H54 (cell line): ENCODE data around the gene TSPEAR.

Experiments
- DNase-seq: peaks from one replicate; pipeline ENCODE4 v3.0.0; 2011; ENCODE audit warnings: low spot score, mixed read lengths; ENCODE audit not compliant: insufficient read length
- FAIRE-seq: peaks from 3 replicates; lab custom pipeline; 2011; peaks lifted over from hg19 to GRCh38; lab: Jason Lieb, UNC
- POLR2A ChIP-seq: IDR thresholded peaks from 2 replicates; pipeline ENCODE4 v1.6.1; 2011; ENCODE audit warnings: low read depth, mild to moderate bottlenecking, low read length

TSPEAR gene

DNA sequence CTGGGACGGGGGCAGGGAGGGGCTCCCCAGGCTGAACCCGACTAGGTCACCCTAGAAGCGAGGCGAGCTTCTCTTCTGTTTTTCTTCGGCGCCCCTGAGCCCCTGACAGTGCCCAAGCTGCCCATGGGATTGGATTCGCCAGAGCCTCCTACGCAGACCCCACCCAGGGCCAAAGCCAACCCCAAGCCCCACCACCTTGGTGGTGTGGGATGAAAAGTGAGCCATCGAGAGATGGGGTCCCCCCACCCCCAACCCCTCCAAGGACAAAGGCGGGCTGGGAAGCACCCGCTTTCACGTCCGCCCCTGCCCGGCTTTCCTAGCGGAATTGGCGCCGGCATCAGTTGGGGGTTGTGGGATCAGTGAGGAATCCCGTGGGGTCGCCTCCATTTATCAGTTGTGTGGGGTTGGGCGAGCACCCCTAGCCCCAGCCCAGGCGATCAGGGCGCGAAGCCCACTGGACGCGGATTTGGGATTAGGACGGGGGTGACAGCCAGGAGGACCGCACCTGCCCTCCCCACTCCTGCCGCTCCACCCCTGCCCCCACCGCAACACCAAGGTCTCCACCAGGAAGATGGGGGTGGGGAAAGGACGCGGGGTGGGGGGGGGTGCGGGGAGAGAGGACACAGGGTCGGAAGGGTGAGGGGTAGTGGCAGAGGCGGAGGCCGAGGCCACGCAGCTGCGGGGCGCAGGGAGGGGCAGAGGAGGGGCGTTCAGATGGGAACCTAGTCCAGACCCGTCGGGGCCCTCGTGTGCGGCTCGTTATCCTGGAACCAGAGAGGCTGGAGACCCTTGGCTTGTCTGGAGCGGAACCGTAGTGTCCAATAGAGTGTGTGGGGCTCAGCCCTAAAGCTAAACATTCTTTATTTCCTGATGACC is 4.4 kb downstream of the TSPEAR start:
- TF ChIP-seq POLR2A, result no peak
- FAIRE-seq (no peak), DNase-seq (no peak)

DNA sequence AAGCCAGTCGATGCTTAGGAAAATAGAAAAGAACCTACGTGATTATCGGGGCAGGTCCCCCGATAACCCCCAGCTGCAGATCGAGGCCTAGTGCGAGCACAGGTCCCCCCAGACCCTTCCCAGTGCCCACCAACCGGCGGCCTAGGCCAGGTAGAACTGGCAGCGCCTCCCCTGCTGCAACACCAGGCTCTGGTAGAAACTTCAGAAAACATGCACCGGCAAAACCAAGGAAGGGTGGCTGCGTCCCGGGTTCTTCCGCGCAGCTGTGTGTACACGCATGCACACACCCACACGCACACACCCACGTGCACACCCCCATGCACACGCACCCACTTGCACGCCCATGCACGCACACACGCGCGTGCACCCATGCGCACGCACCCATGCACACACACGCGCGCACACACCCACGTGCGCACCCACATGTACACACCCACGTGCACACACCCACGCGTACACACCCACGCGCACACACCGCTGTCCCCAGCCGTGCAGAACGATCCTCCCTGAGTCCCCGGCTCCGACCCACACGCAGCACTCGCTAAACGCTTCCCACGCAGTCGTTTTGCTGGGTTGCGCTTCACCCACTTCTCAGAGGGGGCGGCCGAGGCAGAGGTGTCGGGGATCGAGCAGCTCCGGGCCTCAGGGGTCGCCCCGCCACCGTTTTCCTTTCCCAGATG is 5.2 kb downstream of the TSPEAR start:
- no peak for FAIRE-seq
- no peak for TF ChIP-seq POLR2A
- no peak for DNase-seq

DNA sequence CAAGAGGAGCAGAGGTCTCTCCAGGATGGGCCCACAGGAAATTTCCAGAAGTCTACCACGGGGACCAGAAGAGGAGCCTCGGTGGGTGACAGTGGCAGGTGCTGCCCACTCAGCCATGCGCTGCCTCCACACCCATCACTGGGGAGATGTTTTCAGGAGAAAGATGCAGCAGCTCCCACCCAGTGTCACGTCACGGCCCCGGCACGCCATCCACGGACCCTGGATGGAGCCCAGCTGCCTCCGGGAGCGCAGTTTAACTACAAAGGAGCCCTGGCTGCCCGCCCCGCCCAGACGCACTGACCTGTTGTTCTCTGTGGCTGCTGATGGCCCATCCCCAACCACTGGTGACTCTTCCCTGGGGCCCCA is 6.8 kb downstream of the TSPEAR start:
- no peak for DNase-seq
- no peak for TF ChIP-seq POLR2A
- no peak for FAIRE-seq

DNA sequence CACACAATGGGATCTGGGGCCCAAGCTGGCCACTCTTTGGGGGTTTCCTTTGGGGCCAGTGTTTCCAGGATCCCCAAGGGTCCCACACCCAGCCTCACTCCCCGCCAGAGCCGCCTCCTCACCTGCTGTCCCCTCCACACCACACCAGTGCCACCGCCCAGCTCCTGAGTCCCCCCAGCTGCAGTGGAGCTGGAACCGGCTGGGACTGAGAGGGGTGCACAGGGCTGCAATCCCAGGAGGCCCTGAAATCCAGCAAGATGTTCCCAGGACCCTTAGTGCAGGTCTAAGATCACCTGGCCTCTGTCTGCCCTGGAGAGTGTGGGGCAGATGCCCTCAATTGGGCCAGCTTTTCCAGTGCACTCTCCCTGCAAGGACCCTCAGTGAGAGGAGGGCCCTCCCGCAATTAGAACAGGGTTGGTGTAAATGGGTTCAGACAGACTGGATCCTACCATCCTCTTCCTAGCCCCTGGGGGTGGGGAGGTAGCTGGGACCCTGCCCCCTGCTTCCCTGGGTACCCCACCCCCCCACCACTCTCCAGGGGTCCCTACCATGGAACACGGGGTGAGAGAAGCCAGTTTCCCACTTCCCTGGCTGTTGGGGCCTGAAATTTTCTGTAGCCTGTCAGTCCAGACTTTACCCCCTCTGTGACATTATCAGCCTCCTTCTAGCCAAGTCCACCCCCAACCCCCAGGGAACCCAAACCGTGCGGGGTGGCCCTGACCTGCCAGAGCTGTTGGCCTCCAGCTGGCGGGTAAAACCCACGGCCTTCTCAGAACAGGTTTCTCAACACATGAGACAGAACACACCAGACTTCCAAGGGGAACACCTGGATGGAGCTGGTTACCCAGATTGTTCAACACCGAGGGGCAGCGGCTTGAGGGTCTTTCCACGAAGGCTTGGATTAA is 7.4 kb downstream of the TSPEAR start:
- TF ChIP-seq POLR2A, result no peak
- FAIRE-seq (no peak), DNase-seq (no peak)

DNA sequence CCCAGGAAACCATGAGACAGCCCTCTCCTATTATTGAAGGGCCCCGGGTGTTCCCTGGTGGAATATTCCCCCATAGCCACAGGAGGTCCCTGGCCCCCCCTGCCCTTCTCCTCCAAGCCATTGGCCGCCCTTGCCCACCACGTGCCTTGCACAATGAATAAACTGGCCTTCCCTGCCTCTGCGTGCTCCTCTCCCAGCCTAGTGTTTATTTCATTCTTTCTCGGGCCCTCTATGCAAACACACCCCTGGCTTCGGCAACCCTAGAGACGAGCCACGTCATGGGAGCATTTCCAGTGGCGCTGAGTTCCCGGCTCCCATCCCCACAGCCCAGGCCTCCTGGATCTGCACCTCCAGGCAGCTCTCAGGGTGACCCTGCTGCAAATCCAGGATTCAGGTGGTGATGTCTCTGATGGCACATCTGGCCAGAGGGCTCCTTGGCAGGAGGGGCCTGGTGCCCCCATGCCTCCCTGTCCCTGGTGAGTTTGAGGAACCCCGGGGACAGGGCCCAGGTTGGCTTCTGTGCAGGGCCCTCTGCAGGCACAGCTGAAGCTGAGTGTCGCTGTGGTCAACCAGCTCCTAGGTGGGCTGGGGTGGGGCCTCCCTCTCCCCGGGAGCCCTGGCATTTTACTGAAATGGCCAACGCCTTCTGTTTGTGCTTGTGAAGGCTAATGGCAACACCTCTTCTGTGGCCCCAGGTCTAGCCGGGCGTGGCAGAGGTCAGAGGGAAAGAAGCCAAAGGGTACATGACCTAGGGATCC is 8.2 kb downstream of the TSPEAR start:
- TF ChIP-seq POLR2A, result no peak
- no peak for DNase-seq
- FAIRE-seq, result no peak

DNA sequence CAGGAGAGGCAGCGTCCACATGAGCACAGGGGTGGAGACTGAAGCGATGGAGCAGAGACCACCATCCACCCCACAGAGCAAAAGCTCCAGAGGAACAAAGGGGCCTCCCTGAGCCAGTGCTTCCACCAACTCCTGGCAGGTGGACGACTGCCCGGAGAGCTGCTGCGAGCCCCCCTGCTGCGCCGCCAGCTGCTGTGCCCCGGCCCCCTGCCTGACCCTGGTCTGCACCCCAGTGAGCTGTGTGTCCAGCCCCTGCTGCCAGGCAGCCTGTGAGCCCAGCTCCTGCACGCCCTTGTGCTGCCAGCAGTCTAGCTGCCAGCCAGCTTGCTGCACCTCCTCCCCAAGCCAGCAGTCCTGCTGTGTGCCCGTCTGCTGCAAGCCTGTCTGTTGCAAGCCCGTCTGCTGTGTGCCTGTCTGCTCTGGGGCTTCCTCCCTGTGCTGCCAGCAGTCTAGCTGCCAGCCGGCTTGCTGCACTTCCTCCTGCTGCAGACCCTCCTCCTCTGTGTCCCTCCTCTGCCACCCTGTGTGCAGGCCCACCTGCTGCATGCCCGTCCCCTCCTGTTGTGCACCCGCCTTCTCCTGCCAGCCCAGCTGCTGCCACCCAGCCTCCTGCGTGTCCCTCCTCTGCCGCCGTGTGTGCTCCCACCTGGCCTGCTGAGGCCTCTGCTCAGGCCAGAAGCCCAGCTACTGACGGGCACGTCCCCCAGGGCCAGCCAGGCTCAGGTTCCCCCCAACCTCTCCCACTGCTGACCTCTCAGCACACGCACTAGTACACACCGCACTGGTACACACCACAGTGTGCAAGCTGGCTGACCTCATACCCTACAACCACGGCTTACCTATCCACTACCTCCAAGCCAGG is 9.0 kb downstream of the TSPEAR start:
- FAIRE-seq, result no peak
- no peak for DNase-seq
- no peak for TF ChIP-seq POLR2A

DNA sequence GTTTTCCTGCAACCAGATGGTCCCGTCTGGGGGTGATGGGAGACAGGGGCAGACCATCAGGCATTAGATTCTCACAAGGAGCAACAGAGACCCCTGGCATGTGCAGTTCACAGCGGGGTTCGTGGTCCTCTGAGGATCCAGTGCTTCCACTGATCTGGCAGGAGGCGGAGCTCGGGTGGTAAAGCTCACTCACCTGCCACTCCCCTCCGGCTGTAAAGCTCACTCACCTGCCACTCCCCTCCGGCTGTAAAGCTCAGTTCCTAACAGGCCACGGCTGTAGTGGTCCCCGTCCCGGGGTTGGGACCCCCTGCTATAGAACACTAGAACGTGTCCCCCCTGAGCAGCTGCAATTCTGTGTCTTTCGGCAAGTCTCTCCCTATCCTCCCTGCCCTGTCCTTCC is 9.8 kb downstream of the TSPEAR start:
- TF ChIP-seq POLR2A, result no peak
- FAIRE-seq (no peak), DNase-seq (no peak)

DNA sequence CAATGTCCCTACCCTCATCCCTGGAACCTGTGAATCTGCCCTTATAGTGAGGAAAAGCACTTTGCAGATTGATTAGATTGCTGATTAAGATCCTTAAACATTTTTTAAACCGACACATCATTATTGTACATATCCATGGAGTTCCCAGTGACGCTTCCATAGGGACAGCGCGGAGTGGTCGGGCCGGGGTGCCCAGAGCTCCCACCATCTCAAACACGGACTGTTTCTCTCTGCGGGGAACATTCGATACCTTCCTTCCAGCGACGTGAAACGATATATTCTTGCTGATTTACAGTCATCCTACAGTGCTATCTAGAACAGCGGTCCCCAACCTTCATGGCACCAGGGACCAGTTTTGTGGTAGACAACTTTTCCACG is 10.4 kb downstream of the TSPEAR start:
- DNase-seq (no peak), FAIRE-seq (no peak)
- no peak for TF ChIP-seq POLR2A

DNA sequence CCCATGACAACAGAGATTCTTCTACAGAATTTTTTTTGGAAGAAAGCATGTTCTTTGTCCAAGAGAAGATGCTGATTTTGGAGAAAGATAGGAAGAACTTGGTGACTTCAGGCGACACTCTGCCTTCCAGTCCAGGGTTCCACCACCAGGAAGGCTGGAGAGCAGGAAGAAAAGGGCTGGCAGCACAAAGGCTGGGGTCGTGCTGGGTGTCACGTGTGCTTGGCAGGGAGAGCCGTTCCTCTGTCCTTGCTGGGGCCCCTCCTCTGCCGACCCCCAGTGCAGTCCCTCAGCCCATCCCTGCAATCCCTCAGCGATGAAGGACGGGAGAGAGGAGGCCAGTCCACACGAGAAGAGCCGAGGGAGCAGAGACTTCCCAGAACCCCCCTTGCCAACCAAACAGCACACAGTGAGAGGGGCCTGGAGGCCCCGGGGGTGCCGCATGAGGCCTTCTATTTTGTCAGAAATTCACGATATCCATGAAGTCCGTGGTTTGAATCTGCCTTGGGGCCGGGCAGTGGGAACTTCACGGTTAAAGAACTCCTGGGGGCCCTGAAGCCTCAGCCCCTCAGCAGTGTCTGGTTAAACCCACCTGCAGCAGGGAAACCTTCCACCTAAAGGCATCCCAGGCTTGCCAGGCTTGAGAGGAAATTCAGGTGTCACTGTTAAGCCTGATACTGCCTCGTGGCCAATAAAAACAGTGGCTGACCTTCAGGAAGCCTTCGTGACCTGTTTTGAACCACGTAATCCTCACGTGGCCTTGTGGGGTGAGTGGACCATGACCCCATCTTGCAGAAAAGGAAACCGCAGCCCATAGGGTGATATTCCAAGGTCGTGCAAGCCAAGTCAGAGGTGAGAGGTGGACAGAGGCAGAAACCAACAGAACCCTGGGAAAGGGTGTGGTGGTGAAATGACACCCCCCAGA is 11.0 kb downstream of the TSPEAR start:
- no peak for TF ChIP-seq POLR2A
- DNase-seq, result no peak
- FAIRE-seq, result no peak

DNA sequence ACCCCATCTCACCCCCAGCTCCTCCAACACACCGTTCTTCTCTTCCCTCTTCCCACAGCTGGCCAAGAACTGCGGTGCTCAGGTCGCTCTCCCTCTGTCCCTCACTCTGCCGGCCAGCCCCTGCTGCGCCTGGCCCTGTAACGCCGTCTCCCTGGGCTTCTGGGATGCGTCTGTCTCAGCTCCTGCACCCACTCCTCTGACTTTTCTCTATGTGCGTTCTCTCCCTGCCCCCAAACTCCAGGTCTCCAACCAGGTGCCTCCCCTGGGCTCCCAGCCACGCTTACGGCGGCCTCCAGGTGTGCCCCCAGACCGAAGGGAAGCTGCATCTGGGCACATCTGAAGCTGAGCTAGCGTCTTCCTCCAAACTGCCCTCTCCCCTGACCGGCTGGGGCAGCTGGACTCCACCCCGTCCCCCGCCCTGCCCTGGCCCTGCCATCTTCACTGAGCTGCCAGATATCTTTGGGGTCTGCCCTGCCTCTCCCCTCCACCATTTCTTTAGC is 11.8 kb downstream of the TSPEAR start:
- no peak for DNase-seq
- TF ChIP-seq POLR2A, result no peak
- FAIRE-seq, result no peak
